HepG2 (cell line): ENCODE results near the gene WDHD1. TPM values are rescaled to one million over a fixed set of nuclear protein-coding genes. Genes with fewer than 3 reads are reported as not detected.

Experiments
- FOXM1 ChIP-seq: sonication (generic); formaldehyde crosslinking; IDR thresholded peaks from 2 replicates; pipeline ENCODE4 v1.5.0; 2020; ENCODE audit warnings: missing genetic modification reagents
- HOXA3 ChIP-seq: sonication (generic); formaldehyde crosslinking; IDR thresholded peaks from 2 replicates; pipeline ENCODE4 v1.5.0; 2020; ENCODE audit warnings: missing genetic modification reagents
- KMT2B ChIP-seq: IDR thresholded peaks from 2 replicates; pipeline ENCODE4 v1.6.1; 2016; ENCODE audit warnings: missing genetic modification reagents, missing compliant biosample characterization
- MIXL1 ChIP-seq: IDR thresholded peaks from 2 replicates; pipeline ENCODE4 v1.6.1; 2016
- MTA1 ChIP-seq: sonication (generic); formaldehyde crosslinking; IDR thresholded peaks from 2 replicates; pipeline ENCODE4 v1.4.0; 2020; ENCODE audit warnings: missing genetic modification reagents, mild to moderate bottlenecking, borderline replicate concordance
- PLRG1 ChIP-seq: fragments of 450-650 bp; conservative IDR thresholded peaks from 2 replicates; pipeline ENCODE4 v1.6.1; 2016
- RARG ChIP-seq: sonication (generic); formaldehyde crosslinking; IDR thresholded peaks from 2 replicates; pipeline ENCODE4 v1.4.0; 2020; ENCODE audit warnings: low read depth, mild to moderate bottlenecking, missing genetic modification reagents
- RBAK ChIP-seq: sonication (generic); formaldehyde crosslinking; IDR thresholded peaks from 2 replicates; pipeline ENCODE4 v1.5.1; 2020; ENCODE audit warnings: mild to moderate bottlenecking, missing genetic modification reagents
- SP2 ChIP-seq: sonication (generic); formaldehyde crosslinking; IDR thresholded peaks from 2 replicates; pipeline ENCODE4 v1.5.1; 2020; ENCODE audit warnings: mild to moderate bottlenecking, missing genetic modification reagents
- TRAFD1 ChIP-seq: sonication (generic); formaldehyde crosslinking; IDR thresholded peaks from 2 replicates; pipeline ENCODE4 v1.5.1; 2020; ENCODE audit warnings: missing genetic modification reagents, mild to moderate bottlenecking, borderline replicate concordance
- TSC22D2 ChIP-seq: sonication (generic); formaldehyde crosslinking; IDR thresholded peaks from 2 replicates; pipeline ENCODE4 v1.5.1; 2020; ENCODE audit warnings: missing genetic modification reagents, mild to moderate bottlenecking, borderline replicate concordance
- ZBTB25 ChIP-seq: IDR thresholded peaks from 2 replicates; pipeline ENCODE4 v1.6.1; 2018; ENCODE audit warnings: missing genetic modification reagents
- ZHX2 ChIP-seq, 2 experiments: sonication (generic) in 1 of 2; formaldehyde crosslinking in 1 of 2; IDR thresholded peaks; 2 replicates each; pipeline versions ENCODE4 v1.6.1 to v1.9.0; 2014 to 2022; ENCODE audit warnings: antibody characterized with exemption in 1 of 2, borderline replicate concordance in 1 of 2, inconsistent platforms in 1 of 2, low read depth in 1 of 2, missing genetic modification reagents in 1 of 2
- ZNF547 ChIP-seq: sonication (generic); formaldehyde crosslinking; IDR thresholded peaks from 2 replicates; pipeline ENCODE4 v1.5.1; 2020; ENCODE audit warnings: mild to moderate bottlenecking, missing genetic modification reagents
- ZNF784 ChIP-seq: sonication (generic); formaldehyde crosslinking; IDR thresholded peaks from 2 replicates; pipeline ENCODE4 v1.5.1; 2020; ENCODE audit warnings: missing genetic modification reagents, mild to moderate bottlenecking, borderline replicate concordance
- polyA plus RNA-seq, 8 experiments: library from polyadenylated mRNA; depleted of rRNA in 3 of 8; stranded (reverse) in 7 of 8; unstranded in 1 of 8; fragments of >200 nt; fragmentation: Illumina TruSeq in 4 of 8; extraction: Trizol in 4 of 8; gene quantifications; 2 replicates each; pipeline versions ENCODE4 v1.2.1 to v1.2.3, GENCODE V29; 2011 to 2016; ENCODE audit warnings: low read depth in 4 of 8, missing spikeins in 1 of 8, mixed read lengths in 1 of 8; ENCODE audit not compliant: insufficient read depth in 1 of 8
- total RNA-seq, 5 experiments: library from RNA; depleted of rRNA; stranded (reverse); fragments of >200 nt; fragmentation: Illumina TruSeq; extraction: Trizol; gene quantifications; 2 replicates each; pipeline ENCODE4 v1.2.3, GENCODE V29; 2016; ENCODE audit warnings: low read depth in 1 of 5
- TF ChIP-seq, protein P1 (sequence below): sonication (generic); formaldehyde crosslinking; IDR thresholded peaks from 2 replicates; pipeline ENCODE4 v1.4.0; 2020; ENCODE audit warnings: low read depth, mild to moderate bottlenecking, missing genetic modification reagents
- TF ChIP-seq, protein P2 (sequence below): sonication (generic); formaldehyde crosslinking; conservative IDR thresholded peaks from 2 replicates; pipeline ENCODE4 v1.4.0; 2020; ENCODE audit warnings: missing genetic modification reagents

The WDHD1 gene
- total and polyA plus RNA-seq, 2 of the 13 experiments (the other 11 are each of a cell fraction or from before 2014, with no cell fraction given), result 5.5 to 27.5 TPM

GRCh38 chr14:54902143-54902520 lies 124.8 kb downstream of the WDHD1 start (continued):
- no peak for TF ChIP-seq FOXM1 (CRISPR knock-in tag)
- TF ChIP-seq MIXL1 (CRISPR knock-in tag), result no peak
- TF ChIP-seq SP2 (CRISPR knock-in tag), result peak; percentile 30; the same call in 1 of the 2 replicates
- TF ChIP-seq TRAFD1 (CRISPR knock-in tag), result no peak
- TF ChIP-seq MTA1 (CRISPR knock-in tag), result peak; percentile 22; the same call in 1 of the 2 replicates
- no peak for TF ChIP-seq RBAK (CRISPR knock-in tag)
- peak; percentile 14; the same call in 1 of the 2 replicates for TF ChIP-seq ZNF784
- TF ChIP-seq, protein P1, sequence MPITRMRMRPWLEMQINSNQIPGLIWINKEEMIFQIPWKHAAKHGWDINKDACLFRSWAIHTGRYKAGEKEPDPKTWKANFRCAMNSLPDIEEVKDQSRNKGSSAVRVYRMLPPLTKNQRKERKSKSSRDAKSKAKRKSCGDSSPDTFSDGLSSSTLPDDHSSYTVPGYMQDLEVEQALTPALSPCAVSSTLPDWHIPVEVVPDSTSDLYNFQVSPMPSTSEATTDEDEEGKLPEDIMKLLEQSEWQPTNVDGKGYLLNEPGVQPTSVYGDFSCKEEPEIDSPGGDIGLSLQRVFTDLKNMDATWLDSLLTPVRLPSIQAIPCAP (CRISPR knock-in tag), result no peak
- no peak for TF ChIP-seq RARG (CRISPR knock-in tag)
- TF ChIP-seq HOXA3 (CRISPR knock-in tag), result peak; percentile 57; the same call in 1 of the 2 replicates
- TF ChIP-seq ZNF547 (CRISPR knock-in tag), result no peak; the same call in 1 of the 2 replicates
- no peak for TF ChIP-seq ZHX2 (IDR thresholded peaks at IDR 0.05; ENCODE audit: low read depth)
- 0 out of 2 replicates have a peak, but pooled peaks have one; percentile 72 for TF ChIP-seq ZHX2 (CRISPR knock-in tag; IDR thresholded peaks at IDR 0.05; ENCODE audit: borderline replicate concordance)
- peak; percentile 72; the same call in 1 of the 2 replicates for TF ChIP-seq KMT2B
- TF ChIP-seq TSC22D2 (CRISPR knock-in tag), result no peak
- TF ChIP-seq, protein P2, sequence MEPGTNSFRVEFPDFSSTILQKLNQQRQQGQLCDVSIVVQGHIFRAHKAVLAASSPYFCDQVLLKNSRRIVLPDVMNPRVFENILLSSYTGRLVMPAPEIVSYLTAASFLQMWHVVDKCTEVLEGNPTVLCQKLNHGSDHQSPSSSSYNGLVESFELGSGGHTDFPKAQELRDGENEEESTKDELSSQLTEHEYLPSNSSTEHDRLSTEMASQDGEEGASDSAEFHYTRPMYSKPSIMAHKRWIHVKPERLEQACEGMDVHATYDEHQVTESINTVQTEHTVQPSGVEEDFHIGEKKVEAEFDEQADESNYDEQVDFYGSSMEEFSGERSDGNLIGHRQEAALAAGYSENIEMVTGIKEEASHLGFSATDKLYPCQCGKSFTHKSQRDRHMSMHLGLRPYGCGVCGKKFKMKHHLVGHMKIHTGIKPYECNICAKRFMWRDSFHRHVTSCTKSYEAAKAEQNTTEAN (CRISPR knock-in tag), result no peak; the same call in 1 of the 2 replicates
- TF ChIP-seq ZBTB25 (CRISPR knock-in tag), result 0 out of 2 replicates have a peak, but pooled peaks have one; percentile 4
- TF ChIP-seq PLRG1, result no peak
